SK-N-SH treated with all-trans-retinoic acid at 6 μM for 48 hours (cell line): ENCODE results near the gene TTC39B.

ENCODE experiments used
- ATAC-seq: fragments of 200-7000 bp; cut with Tn5 transposase; 3 replicates; pipeline ENCODE4 v1.9.1; 2020; ENCODE audit warnings: mild to moderate bottlenecking, moderate library complexity
- ARNTL ChIP-seq: fragments of 450-650 bp; formaldehyde crosslinking; IDR thresholded peaks from 2 replicates; pipeline ENCODE4 v1.5.0; 2020; ENCODE audit warnings: low read depth, mild to moderate bottlenecking, moderate library complexity, borderline replicate concordance
- BACH2 ChIP-seq: fragments of 250-450 bp; sonication (Bioruptor Pico); IDR thresholded peaks from 2 replicates; pipeline ENCODE4 v1.9.0; 2021; ENCODE audit warnings: mild to moderate bottlenecking, borderline replicate concordance
- ESRRG ChIP-seq: fragments of 250-450 bp; sonication (Bioruptor Pico); IDR thresholded peaks from 2 replicates; pipeline ENCODE4 v1.6.1; 2021; ENCODE audit warnings: mild to moderate bottlenecking
- GLIS3 ChIP-seq: fragments of 250-450 bp; sonication (Bioruptor Pico); IDR thresholded peaks from 2 replicates; pipeline ENCODE4 v1.5.0; 2020; ENCODE audit warnings: mild to moderate bottlenecking, moderate library complexity
- OSR1 ChIP-seq: fragments of 250-450 bp; sonication (Bioruptor Pico); IDR thresholded peaks from 2 replicates; pipeline ENCODE4 v1.8.0; 2022; ENCODE audit warnings: moderate library complexity, mild to moderate bottlenecking, inconsistent platforms
- PATZ1 ChIP-seq: fragments of 250-450 bp; sonication (Bioruptor Pico); IDR thresholded peaks from 2 replicates; pipeline ENCODE4 v1.8.0; 2020; ENCODE audit warnings: mild to moderate bottlenecking, moderate library complexity, borderline replicate concordance
- POU6F1 ChIP-seq: fragments of 250-450 bp; sonication (Bioruptor Pico); IDR thresholded peaks from 2 replicates; pipeline ENCODE4 v1.8.0; 2021; ENCODE audit warnings: low read depth, mild to moderate bottlenecking, moderate library complexity, borderline replicate concordance
- PPARA ChIP-seq: fragments of 250-450 bp; sonication (Bioruptor Pico); IDR thresholded peaks from 2 replicates; pipeline ENCODE4 v1.5.0; 2020; ENCODE audit warnings: mild to moderate bottlenecking, borderline replicate concordance
- RARB ChIP-seq: fragments of 250-450 bp; sonication (Bioruptor Pico); IDR thresholded peaks from 2 replicates; pipeline ENCODE4 v1.8.0; 2021; ENCODE audit warnings: mild to moderate bottlenecking, moderate library complexity
- TCF4 ChIP-seq: fragments of 250-450 bp; sonication (Bioruptor Pico); IDR thresholded peaks from 2 replicates; pipeline ENCODE4 v1.8.0; 2021; ENCODE audit warnings: mild to moderate bottlenecking, moderate library complexity, borderline replicate concordance
- TOX ChIP-seq: fragments of 250-450 bp; sonication (Bioruptor Pico); IDR thresholded peaks from 2 replicates; pipeline ENCODE4 v1.8.0; 2021; ENCODE audit warnings: mild to moderate bottlenecking, moderate library complexity, borderline replicate concordance
- TSHZ2 ChIP-seq: fragments of 250-450 bp; sonication (Bioruptor Pico); IDR thresholded peaks from 2 replicates; pipeline ENCODE4 v1.5.0; 2020; ENCODE audit warnings: mild to moderate bottlenecking, moderate library complexity
- ZC3H10 ChIP-seq: fragments of 250-450 bp; sonication (Bioruptor Pico); IDR thresholded peaks from 2 replicates; pipeline ENCODE4 v1.5.1; 2021; ENCODE audit warnings: mild to moderate bottlenecking, moderate library complexity
- ZFP30 ChIP-seq: fragments of 450-650 bp; formaldehyde crosslinking; IDR thresholded peaks from 2 replicates; pipeline ENCODE4 v1.5.0; 2022; ENCODE audit warnings: mild to moderate bottlenecking, moderate library complexity
- ZNF565 ChIP-seq: fragments of 450-650 bp; formaldehyde crosslinking; conservative IDR thresholded peaks from 2 replicates; pipeline ENCODE4 v1.5.0; 2020; ENCODE audit warnings: low read depth, mild to moderate bottlenecking, moderate library complexity
- ZNF70 ChIP-seq: fragments of 450-650 bp; formaldehyde crosslinking; IDR thresholded peaks from 2 replicates; pipeline ENCODE4 v1.5.0; 2020; ENCODE audit warnings: mild to moderate bottlenecking, moderate library complexity
- TF ChIP-seq, protein P1 (sequence below): fragments of 250-450 bp; sonication (Bioruptor Pico); IDR thresholded peaks from 2 replicates; pipeline ENCODE4 v1.5.1; 2021; ENCODE audit warnings: mild to moderate bottlenecking, moderate library complexity
- TF ChIP-seq, protein P2 (sequence below): fragments of 250-450 bp; sonication (Bioruptor Pico); IDR thresholded peaks from 2 replicates; pipeline ENCODE4 v1.5.1; 2020; ENCODE audit warnings: low read depth, mild to moderate bottlenecking, moderate library complexity

TTC39B gene

GRCh38 chr9:15262581-15262980 is 44.4 kb downstream of the TTC39B start:
- TF ChIP-seq ESRRG (CRISPR knock-in tag) (no peak), TSHZ2 (CRISPR knock-in tag) (no peak), TOX (CRISPR knock-in tag) (no peak), ZC3H10 (CRISPR knock-in tag) (no peak), POU6F1 (no peak), OSR1 (CRISPR knock-in tag) (no peak), ZNF565 (CRISPR knock-in tag) (no peak), PATZ1 (CRISPR knock-in tag) (no peak), TCF4 (CRISPR knock-in tag) (no peak), BACH2 (no peak)
- TF ChIP-seq, protein P1, sequence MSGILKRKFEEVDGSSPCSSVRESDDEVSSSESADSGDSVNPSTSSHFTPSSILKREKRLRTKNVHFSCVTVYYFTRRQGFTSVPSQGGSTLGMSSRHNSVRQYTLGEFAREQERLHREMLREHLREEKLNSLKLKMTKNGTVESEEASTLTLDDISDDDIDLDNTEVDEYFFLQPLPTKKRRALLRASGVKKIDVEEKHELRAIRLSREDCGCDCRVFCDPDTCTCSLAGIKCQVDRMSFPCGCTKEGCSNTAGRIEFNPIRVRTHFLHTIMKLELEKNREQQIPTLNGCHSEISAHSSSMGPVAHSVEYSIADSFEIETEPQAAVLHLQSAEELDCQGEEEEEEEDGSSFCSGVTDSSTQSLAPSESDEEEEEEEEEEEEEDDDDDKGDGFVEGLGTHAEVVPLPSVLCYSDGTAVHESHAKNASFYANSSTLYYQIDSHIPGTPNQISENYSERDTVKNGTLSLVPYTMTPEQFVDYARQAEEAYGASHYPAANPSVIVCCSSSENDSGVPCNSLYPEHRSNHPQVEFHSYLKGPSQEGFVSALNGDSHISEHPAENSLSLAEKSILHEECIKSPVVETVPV (CRISPR knock-in tag) = no peak
- ATAC-seq = no peak

DNA sequence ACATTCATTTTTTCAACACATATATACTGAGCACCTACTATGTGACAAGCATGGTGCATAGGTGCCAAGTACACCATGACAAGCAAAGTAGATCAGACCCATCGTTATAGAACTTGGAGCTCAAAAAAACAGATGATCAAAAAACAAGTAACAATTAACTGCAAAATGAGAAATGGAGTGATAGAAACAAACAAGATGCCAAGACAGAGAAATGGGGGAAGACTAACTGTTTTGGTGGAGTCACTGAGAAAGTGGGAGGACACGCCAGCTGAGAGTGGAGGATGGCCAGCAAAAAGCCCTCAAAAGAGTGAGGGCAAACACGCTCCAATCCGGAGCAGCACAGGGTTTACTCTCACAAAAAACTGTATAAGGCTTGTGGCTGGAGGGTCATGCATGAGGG is 50.6 kb downstream of the TTC39B start:
- ATAC-seq = no peak
- TF ChIP-seq ZNF70 (no peak), TOX (CRISPR knock-in tag) (no peak), ARNTL (CRISPR knock-in tag) (no peak), PPARA (no peak), OSR1 (CRISPR knock-in tag) (no peak), BACH2 (no peak), ZNF565 (CRISPR knock-in tag) (no peak), GLIS3 (CRISPR knock-in tag) (no peak), ZC3H10 (CRISPR knock-in tag) (no peak), ZFP30 (no peak), TCF4 (CRISPR knock-in tag) (no peak)
- TF ChIP-seq, protein P2, sequence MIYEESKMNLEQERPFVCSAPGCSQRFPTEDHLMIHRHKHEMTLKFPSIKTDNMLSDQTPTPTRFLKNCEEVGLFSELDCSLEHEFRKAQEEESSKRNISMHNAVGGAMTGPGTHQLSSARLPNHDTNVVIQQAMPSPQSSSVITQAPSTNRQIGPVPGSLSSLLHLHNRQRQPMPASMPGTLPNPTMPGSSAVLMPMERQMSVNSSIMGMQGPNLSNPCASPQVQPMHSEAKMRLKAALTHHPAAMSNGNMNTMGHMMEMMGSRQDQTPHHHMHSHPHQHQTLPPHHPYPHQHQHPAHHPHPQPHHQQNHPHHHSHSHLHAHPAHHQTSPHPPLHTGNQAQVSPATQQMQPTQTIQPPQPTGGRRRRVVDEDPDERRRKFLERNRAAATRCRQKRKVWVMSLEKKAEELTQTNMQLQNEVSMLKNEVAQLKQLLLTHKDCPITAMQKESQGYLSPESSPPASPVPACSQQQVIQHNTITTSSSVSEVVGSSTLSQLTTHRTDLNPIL (CRISPR knock-in tag) = no peak

GRCh38 chr9:15253786-15254185 is 53.2 kb downstream of the TTC39B start:
- TF ChIP-seq RARB (CRISPR knock-in tag) = no peak
- no peak for TF ChIP-seq POU6F1
- no peak for TF ChIP-seq ESRRG (CRISPR knock-in tag)
- no peak for TF ChIP-seq TCF4 (CRISPR knock-in tag)
- no peak for TF ChIP-seq PPARA
- no peak for ATAC-seq
